HCT116 (cell line): ENCODE results near the gene GPR171. TPM values are rescaled to one million over a fixed set of nuclear protein-coding genes. Genes with fewer than 3 reads are reported as not detected.
"Not testable (repeated sequence)": the region's sequence is repeated elsewhere in the genome, so short reads cannot be mapped to it uniquely, and the experiment has no call there.

Source experiments
- ATAC-seq: fragments of 200-7000 bp; cut with Tn5 transposase; 2 replicates; pipeline ENCODE4 v1.9.1; 2020; ENCODE audit warnings: mild to moderate bottlenecking, moderate library complexity
- BruUV-seq: library from RNA; stranded (reverse); fragments of 400-500 nt; replicated peaks from 2 replicates; lab custom pipeline; 2021; lab: Mats Ljungman, UMichigan
- CTCF ChIA-PET: fragments of 300-600 bp; sonication (Branson Sonifier 250); formaldehyde crosslinking; loops from one replicate; lab custom pipeline; 2021; ENCODE audit warnings: antibody characterized with exemption; lab: Charles Lee
- POLR2A ChIA-PET: fragments of 300-600, 350-600 bp; sonication (Branson Sonifier 250); formaldehyde crosslinking; loops from one replicate; lab custom pipeline; 2021; ENCODE audit warnings: antibody characterized with exemption; lab: Charles Lee
- RAD21 ChIA-PET, 2 experiments: fragments of 300-600 bp; sonication (Branson Sonifier 250); formaldehyde crosslinking; loops; one replicate each; lab custom pipeline; 2023; ENCODE audit warnings: low total read pairs in 2 of 2; ENCODE audit not compliant: uncharacterized antibody in 2 of 2, unreplicated experiment in 2 of 2, low non-redundant PET in 1 of 2; lab: Charles Lee
- DNase-seq: peaks from one replicate; pipeline ENCODE4 v3.0.0-alpha.2; 2010; ENCODE audit warnings: low read depth, low spot score
- H2AFZ ChIP-seq: fragments of 200-600 bp; shearing (Covaris generic), sonication (generic); 2 replicates; pipeline ENCODE4 v1.6.1; 2017; ENCODE audit warnings: low read depth, mixed run types, mixed read lengths, antibody characterized with exemption, low read length; ENCODE audit not compliant: poor library complexity, severe bottlenecking
- H3K27ac ChIP-seq: 2 replicates; pipeline ENCODE4 v1.5.1; 2012; ENCODE audit warnings: low read depth, low read length
- H3K27me3 ChIP-seq: fragments of 200-600 bp; sonication (generic); 2 replicates; pipeline ENCODE4 v1.6.1; 2016; ENCODE audit warnings: mixed run types, low read length, mixed read lengths; ENCODE audit not compliant: insufficient read depth
- H3K36me3 ChIP-seq, 2 experiments: fragments of 200-500 bp in 1 of 2; fragments of 200-600 bp in 1 of 2; sonication (Bioruptor generic) in 1 of 2; sonication (generic) in 1 of 2; 2 replicates each; pipeline versions ENCODE4 v1.5.1 to v1.6.1; 2014 to 2016; ENCODE audit warnings: low read length in 2 of 2, inconsistent platforms in 1 of 2, mixed read lengths in 1 of 2, mixed run types in 1 of 2; ENCODE audit not compliant: insufficient read depth in 2 of 2, control insufficient read depth in 1 of 2
- H3K4me1 ChIP-seq, 2 experiments: fragments of 200-600 bp in 1 of 2; sonication (generic) in 1 of 2; 2 replicates each; pipeline versions ENCODE4 v1.5.1 to v1.6.1; 2012 to 2017; ENCODE audit warnings: low read length in 2 of 2, inconsistent platforms in 1 of 2, mild to moderate bottlenecking in 1 of 2, mixed read lengths in 1 of 2, mixed run types in 1 of 2, moderate library complexity in 1 of 2; ENCODE audit not compliant: insufficient read depth in 2 of 2, control insufficient read depth in 1 of 2
- H3K4me2 ChIP-seq: fragments of 200-600 bp; sonication (generic); 2 replicates; pipeline ENCODE4 v1.6.1; 2017; ENCODE audit warnings: mixed run types, low read length, mixed read lengths
- H3K4me3 ChIP-seq, 2 experiments: fragments of 200-600 bp in 1 of 2; sonication (generic) in 1 of 2; replicated peaks in 1 of 2; 2 replicates each; pipeline ENCODE4 v1.5.1; 2011 to 2016; ENCODE audit warnings: low read length in 2 of 2, control low read depth in 1 of 2, low read depth in 1 of 2, mild to moderate bottlenecking in 1 of 2, mixed read lengths in 1 of 2, mixed run types in 1 of 2
- H3K79me2 ChIP-seq: fragments of 200-600 bp; sonication (generic); 2 replicates; pipeline ENCODE4 v1.6.1; 2017; ENCODE audit warnings: mild to moderate bottlenecking, mixed run types, low read length, moderate library complexity, mixed read lengths; ENCODE audit not compliant: insufficient read depth
- H3K9ac ChIP-seq: fragments of 200-600 bp; sonication (generic); 2 replicates; pipeline ENCODE4 v1.6.1; 2016; ENCODE audit warnings: low read length, mixed read lengths
- H3K9me2 ChIP-seq: fragments of 200-600 bp; sonication (generic), shearing (Covaris generic); 2 replicates; pipeline ENCODE4 v1.6.1; 2017; ENCODE audit warnings: mixed run types, mild to moderate bottlenecking, moderate library complexity; ENCODE audit not compliant: insufficient read depth
- H3K9me3 ChIP-seq, 2 experiments: fragments of 200-500 bp in 1 of 2; fragments of 200-600 bp in 1 of 2; sonication (Bioruptor generic) in 1 of 2; sonication (generic) in 1 of 2; 2 replicates each; pipeline ENCODE4 v1.6.1; 2014 to 2017; ENCODE audit warnings: low read length in 2 of 2, mixed read lengths in 2 of 2, inconsistent platforms in 1 of 2, low read depth in 1 of 2, mild to moderate bottlenecking in 1 of 2, mixed run types in 1 of 2, moderate library complexity in 1 of 2; ENCODE audit not compliant: control insufficient read depth in 1 of 2, insufficient read depth in 1 of 2
- H4K20me1 ChIP-seq: fragments of 200-600 bp; sonication (generic), shearing (Covaris generic); 2 replicates; pipeline ENCODE4 v1.6.1; 2017; ENCODE audit warnings: mixed run types, mild to moderate bottlenecking, moderate library complexity; ENCODE audit not compliant: insufficient read depth
- YY1 ChIP-seq: IDR thresholded peaks from 2 replicates; pipeline ENCODE4 v1.6.1; 2011; ENCODE audit warnings: low read length, low read depth, moderate library complexity, mild to moderate bottlenecking; ENCODE audit not compliant: insufficient replicate concordance; ENCODE audit errors: extremely low read depth
- intact Hi-C: fragments of 100-400 bp; cut with micrococcal nuclease; formaldehyde crosslinking; loops from 2 replicates; pipeline ENCODE4 v1.10.0; 2022
- total RNA-seq: library from RNA; stranded (reverse); gene quantifications from one replicate; pipeline ENCODE4 v1.2.1, GENCODE V29; 2021; ENCODE audit not compliant: unreplicated experiment
- TF ChIP-seq, protein P1 (sequence below), 3 experiments: fragments of 200-600 bp in 1 of 3; sonication (generic) in 1 of 3; IDR thresholded peaks in 2 of 3; conservative IDR thresholded peaks in 1 of 3; 2 replicates each; pipeline ENCODE4 v1.5.1; 2012 to 2017; ENCODE audit warnings: low read depth in 2 of 3, low read length in 2 of 3, antibody characterized with exemption in 1 of 3, borderline replicate concordance in 1 of 3, control low read depth in 1 of 3, mild to moderate bottlenecking in 1 of 3, mixed read lengths in 1 of 3, mixed run types in 1 of 3, moderate library complexity in 1 of 3; ENCODE audit not compliant: insufficient read depth in 1 of 3

Gene GPR171
- total RNA-seq, 1 experiment from 2014 or later: not detected

DNA sequence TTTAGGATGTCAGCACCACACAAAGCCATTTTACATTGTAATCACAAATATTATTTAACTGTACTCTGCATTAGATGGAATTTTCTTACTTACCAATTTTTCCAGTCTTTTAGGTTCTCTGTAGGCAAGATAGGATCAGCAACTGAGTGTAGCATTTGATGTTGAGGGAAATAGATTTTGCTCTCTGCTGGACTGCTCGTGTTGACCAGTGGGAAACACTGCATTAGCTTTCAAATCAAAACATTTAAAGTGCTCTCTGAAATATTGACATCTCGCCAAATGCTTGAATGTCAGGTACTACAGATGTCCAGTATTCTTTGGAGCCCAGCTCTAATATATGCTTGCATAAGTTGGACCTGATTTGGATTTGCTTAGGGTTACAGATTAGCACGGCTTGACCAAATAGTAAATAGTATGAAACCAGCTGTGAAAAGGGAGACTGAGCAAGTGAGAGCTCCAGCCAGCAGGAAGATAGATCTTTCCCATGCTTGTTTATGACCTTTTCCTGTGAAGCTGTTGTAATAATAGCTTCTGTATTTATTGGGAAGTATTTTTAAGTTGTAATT is 45.8 kb upstream of the GPR171 start:
- Histone ChIP-seq H3K79me2 (no peaks in the 10 kb centered on the region), H3K4me1 (no peaks in the 10 kb centered on the region), H3K9me3 (no peaks in the 10 kb centered on the region), H3K4me2 (no peak overlapping the region), H2AFZ (no peak overlapping the region), H3K27ac (no peak overlapping the region), H3K27me3 (no peaks in the 10 kb centered on the region), H3K36me3 (no peaks in the 10 kb centered on the region), H4K20me1 (no peaks in the 10 kb centered on the region), H3K9me2 (no peaks in the 10 kb centered on the region), H3K4me3 (no peak overlapping the region), H3K9ac (no peak overlapping the region)
- TF ChIP-seq, protein P1, sequence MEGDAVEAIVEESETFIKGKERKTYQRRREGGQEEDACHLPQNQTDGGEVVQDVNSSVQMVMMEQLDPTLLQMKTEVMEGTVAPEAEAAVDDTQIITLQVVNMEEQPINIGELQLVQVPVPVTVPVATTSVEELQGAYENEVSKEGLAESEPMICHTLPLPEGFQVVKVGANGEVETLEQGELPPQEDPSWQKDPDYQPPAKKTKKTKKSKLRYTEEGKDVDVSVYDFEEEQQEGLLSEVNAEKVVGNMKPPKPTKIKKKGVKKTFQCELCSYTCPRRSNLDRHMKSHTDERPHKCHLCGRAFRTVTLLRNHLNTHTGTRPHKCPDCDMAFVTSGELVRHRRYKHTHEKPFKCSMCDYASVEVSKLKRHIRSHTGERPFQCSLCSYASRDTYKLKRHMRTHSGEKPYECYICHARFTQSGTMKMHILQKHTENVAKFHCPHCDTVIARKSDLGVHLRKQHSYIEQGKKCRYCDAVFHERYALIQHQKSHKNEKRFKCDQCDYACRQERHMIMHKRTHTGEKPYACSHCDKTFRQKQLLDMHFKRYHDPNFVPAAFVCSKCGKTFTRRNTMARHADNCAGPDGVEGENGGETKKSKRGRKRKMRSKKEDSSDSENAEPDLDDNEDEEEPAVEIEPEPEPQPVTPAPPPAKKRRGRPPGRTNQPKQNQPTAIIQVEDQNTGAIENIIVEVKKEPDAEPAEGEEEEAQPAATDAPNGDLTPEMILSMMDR (IDR thresholded peaks at IDR 0.05 in 2 of 3, conservative IDR thresholded peaks at IDR 0.05 in 1 of 3; ENCODE audit: borderline replicate concordance in 1 of 3, insufficient read depth in 1 of 3, low read depth in 2 of 3, low read length in 2 of 3): no peak
- no peak for TF ChIP-seq YY1
- ChIA-PET POLR2A (no interaction called here), CTCF (no interaction called here), RAD21 (no interaction called here)
- intact Hi-C loops: no loop called here
- no peak for ATAC-seq
- DNase-seq: no peak
- BruUV-seq: no TSS peak

DNA sequence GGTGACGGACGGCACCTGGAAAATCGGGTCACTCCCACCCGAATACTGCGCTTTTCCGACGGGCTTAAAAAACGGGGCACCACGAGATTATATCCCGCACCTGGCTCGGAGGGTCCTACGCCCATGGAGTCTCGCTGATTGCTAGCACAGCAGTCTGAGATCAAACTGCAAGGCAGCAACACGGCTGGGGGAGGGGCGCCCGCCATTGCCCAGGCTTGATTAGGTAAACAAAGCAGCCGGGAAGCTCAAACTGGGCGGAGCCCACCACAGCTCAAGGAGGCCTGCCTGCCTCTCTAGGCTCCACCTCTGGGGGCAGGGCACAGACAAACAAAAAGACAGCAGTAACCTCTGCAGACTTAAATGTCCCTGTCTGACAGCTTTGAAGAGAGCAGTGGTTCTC is 39.0 kb upstream of the GPR171 start:
- H3K79me2 ChIP-seq, H3K36me3 ChIP-seq, H3K9me3 ChIP-seq, H3K9me2 ChIP-seq, RAD21 ChIA-PET, H3K9ac ChIP-seq, ATAC-seq, intact Hi-C loops, H3K27me3 ChIP-seq, DNase-seq, H2AFZ ChIP-seq, H4K20me1 ChIP-seq, BruUV-seq, POLR2A ChIA-PET, CTCF ChIA-PET, H3K4me3 ChIP-seq, H3K27ac ChIP-seq, H3K4me2 ChIP-seq, H3K4me1 ChIP-seq: not testable (repeated sequence)
